SKM-1 treated with dmso at 0.1 percent for 144 hours (cell line): ENCODE results near the gene IMMP2L.

Source experiments
- DNase-seq: peaks from one replicate; lab custom pipeline; 2025; ENCODE audit not compliant: unreplicated experiment; lab: John Stamatoyannopoulos, UW

Gene IMMP2L

GRCh38 chr7:111012799-111013675 lies 549.3 kb downstream of the IMMP2L start:
- no peak for DNase-seq

GRCh38 chr7:111012149-111012548 lies 550.1 kb downstream of the IMMP2L start:
- no peak for DNase-seq

GRCh38 chr7:111011520-111011919 lies 550.8 kb downstream of the IMMP2L start:
- no peak for DNase-seq

GRCh38 chr7:111010798-111011197 lies 551.5 kb downstream of the IMMP2L start:
- no peak for DNase-seq

GRCh38 chr7:111009526-111010040 lies 552.7 kb downstream of the IMMP2L start:
- DNase-seq, result no peak

- DNase-seq, result no peak
These were observed 555.6 kb downstream of the IMMP2L start for GRCh38 chr7:111006691-111007090.

GRCh38 chr7:111006040-111006439 lies 556.3 kb downstream of the IMMP2L start:
- DNase-seq, result no peak

GRCh38 chr7:111005445-111005844 lies 556.8 kb downstream of the IMMP2L start:
- no peak for DNase-seq

GRCh38 chr7:111004310-111004901 lies 557.9 kb downstream of the IMMP2L start:
- DNase-seq, result no peak

- no peak for DNase-seq
These were observed 558.4 kb downstream of the IMMP2L start for GRCh38 chr7:111003883-111004282.

GRCh38 chr7:110994028-110994967 lies 568.0 kb downstream of the IMMP2L start:
- DNase-seq, result no peak

GRCh38 chr7:110988890-110989501 lies 573.3 kb downstream of the IMMP2L start:
- no peak for DNase-seq

- DNase-seq, result no peak
These were observed 573.9 kb downstream of the IMMP2L start for GRCh38 chr7:110988348-110988747.

GRCh38 chr7:110987127-110987693 lies 575.1 kb downstream of the IMMP2L start:
- DNase-seq, result no peak

GRCh38 chr7:110983822-110984456 lies 578.4 kb downstream of the IMMP2L start:
- no peak for DNase-seq

GRCh38 chr7:110977127-110977737 lies 585.1 kb downstream of the IMMP2L start:
- no peak for DNase-seq

GRCh38 chr7:110975486-110975885 lies 586.8 kb downstream of the IMMP2L start:
- DNase-seq, result no peak

GRCh38 chr7:110974441-110974840 lies 587.9 kb downstream of the IMMP2L start:
- no peak for DNase-seq

GRCh38 chr7:110973196-110973990 lies 588.9 kb downstream of the IMMP2L start:
- no peak for DNase-seq
